Measurements from ENCODE around the gene RGL1.

Gene RGL1

DNA sequence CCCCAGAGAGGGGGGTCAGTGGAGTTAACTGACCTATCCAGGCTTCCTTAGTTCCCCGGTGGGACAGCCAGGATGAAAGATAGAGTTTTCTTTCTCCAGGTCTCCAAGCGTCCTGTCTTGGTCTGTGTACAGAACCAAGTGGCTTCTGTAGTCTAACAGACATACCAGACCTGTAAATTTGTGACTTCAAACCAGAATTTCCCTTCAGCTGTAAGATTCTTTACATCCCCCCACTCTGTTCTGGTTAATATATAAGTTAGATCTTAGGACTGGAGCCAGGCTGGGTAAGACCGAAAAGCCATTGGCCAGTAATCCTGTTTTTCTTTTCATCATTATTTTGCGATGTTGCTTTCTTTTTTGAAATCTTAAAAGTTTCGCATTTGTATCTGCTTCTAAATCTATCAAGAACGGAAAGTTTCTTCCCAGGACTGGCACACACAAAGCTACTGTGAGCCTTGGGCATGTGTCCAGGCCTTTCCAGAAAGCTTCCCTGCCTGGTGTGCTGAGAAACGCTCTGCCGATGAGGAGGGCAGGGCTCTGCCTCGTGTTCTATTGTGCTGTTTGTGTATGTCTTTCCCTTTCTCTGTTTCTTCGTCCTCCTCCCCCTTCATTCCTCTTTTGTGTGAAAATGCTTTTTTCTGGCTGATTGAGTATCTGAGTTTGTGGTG is 72.3 kb downstream of the RGL1 start:
- Histone ChIP-seq H3K9me3 (ENCODE audit: control insufficient read depth, insufficient read depth, low read length) (no peaks in the 10 kb centered on the region), H3K4me1 (ENCODE audit: control insufficient read depth, low read length) (no peaks in the 10 kb centered on the region), H3K27me3 (ENCODE audit: control insufficient read depth, low read length) (no peaks in the 10 kb centered on the region), H3K27ac (ENCODE audit: low read depth, low read length) (no peak overlapping the region), H4K20me1 (ENCODE audit: control insufficient read depth, insufficient read depth, low read depth, low read length) (no peaks in the 10 kb centered on the region), H3K4me3 (ENCODE audit: low read length) (no peak overlapping the region), H3K4me2 (ENCODE audit: low read length) (no peak overlapping the region), H3K36me3 (ENCODE audit: control insufficient read depth, low read length) (no peaks in the 10 kb centered on the region), H3K9me2 (replicated peaks; ENCODE audit: control insufficient read depth, low read length) (no peaks in the 10 kb centered on the region), H3K79me2 (ENCODE audit: control insufficient read depth, low read length) (no peaks in the 10 kb centered on the region), H3F3A (ENCODE audit: control insufficient read depth, insufficient read depth) (no peaks in the 10 kb centered on the region)
- TF ChIP-seq EZH2phosphoT487 (IDR thresholded peaks at IDR 0.05; ENCODE audit: borderline replicate concordance, low read length): no peak
- TF ChIP-seq, protein P1, sequence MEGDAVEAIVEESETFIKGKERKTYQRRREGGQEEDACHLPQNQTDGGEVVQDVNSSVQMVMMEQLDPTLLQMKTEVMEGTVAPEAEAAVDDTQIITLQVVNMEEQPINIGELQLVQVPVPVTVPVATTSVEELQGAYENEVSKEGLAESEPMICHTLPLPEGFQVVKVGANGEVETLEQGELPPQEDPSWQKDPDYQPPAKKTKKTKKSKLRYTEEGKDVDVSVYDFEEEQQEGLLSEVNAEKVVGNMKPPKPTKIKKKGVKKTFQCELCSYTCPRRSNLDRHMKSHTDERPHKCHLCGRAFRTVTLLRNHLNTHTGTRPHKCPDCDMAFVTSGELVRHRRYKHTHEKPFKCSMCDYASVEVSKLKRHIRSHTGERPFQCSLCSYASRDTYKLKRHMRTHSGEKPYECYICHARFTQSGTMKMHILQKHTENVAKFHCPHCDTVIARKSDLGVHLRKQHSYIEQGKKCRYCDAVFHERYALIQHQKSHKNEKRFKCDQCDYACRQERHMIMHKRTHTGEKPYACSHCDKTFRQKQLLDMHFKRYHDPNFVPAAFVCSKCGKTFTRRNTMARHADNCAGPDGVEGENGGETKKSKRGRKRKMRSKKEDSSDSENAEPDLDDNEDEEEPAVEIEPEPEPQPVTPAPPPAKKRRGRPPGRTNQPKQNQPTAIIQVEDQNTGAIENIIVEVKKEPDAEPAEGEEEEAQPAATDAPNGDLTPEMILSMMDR (IDR thresholded peaks at IDR 0.05; ENCODE audit: low read depth, low read length, poor library complexity, severe bottlenecking): no peak

DNA sequence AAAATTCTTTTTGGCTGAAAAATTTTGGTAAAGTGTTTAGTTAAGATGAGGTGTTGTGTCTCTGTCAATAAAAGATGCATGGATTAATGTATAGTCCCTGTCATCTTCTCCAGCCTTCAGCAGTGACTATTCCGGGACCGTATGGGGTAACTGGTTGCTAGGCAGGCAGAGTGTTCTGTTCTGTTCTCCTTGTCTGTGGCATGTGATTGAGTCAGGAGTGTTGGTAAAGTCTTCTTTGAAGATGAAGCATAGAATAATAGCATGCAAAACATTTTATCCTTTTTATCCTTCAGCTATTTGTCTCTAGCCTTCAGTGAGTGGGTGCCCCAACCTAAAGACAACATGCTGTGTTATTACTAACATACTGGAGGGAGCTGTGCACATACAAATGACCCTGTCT is 74.6 kb downstream of the RGL1 start:
- H3K36me3 ChIP-seq (ENCODE audit: control insufficient read depth, low read length): no peaks in the 10 kb centered on the region
- H3K4me2 ChIP-seq (ENCODE audit: low read length): no peak overlapping the region
- no peaks in the 10 kb centered on the region for H3K4me1 ChIP-seq (ENCODE audit: control insufficient read depth, low read length)
- no peaks in the 10 kb centered on the region for H3K79me2 ChIP-seq (ENCODE audit: control insufficient read depth, low read length)
- H4K20me1 ChIP-seq (ENCODE audit: control insufficient read depth, insufficient read depth, low read depth, low read length): no peaks in the 10 kb centered on the region
- H3F3A ChIP-seq (ENCODE audit: control insufficient read depth, insufficient read depth): no peaks in the 10 kb centered on the region
- H3K27ac ChIP-seq (ENCODE audit: low read depth, low read length): no peak overlapping the region
- H3K9me2 ChIP-seq (replicated peaks; ENCODE audit: control insufficient read depth, low read length): no peaks in the 10 kb centered on the region
- H3K9me3 ChIP-seq (ENCODE audit: control insufficient read depth, insufficient read depth, low read length): no peaks in the 10 kb centered on the region
- TF ChIP-seq, protein P1 (IDR thresholded peaks at IDR 0.05; ENCODE audit: low read depth, low read length, poor library complexity, severe bottlenecking): no peak
- no peak for TF ChIP-seq EZH2phosphoT487 (IDR thresholded peaks at IDR 0.05; ENCODE audit: borderline replicate concordance, low read length)
- no peaks in the 10 kb centered on the region for H3K27me3 ChIP-seq (ENCODE audit: control insufficient read depth, low read length)
- no peak overlapping the region for H3K4me3 ChIP-seq (ENCODE audit: low read length)

DNA sequence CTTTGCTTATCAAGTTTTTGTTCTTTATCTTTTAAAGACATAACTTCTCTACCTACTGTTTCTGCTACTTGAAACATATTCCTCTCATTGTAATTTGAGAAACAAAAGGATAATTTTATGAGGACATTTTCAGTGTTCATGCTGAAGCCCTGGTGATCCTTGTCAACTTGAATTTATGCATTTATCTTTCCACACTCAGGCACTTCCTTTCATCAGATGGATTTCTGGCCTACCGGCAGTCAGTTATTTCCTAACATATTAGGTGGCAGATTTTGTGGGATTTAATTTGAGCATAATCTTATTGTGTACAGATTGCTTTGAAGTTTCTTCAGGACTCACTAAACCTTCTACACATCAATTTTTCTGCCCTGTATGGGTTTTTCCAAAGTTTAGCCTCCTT is 75.0 kb downstream of the RGL1 start:
- Histone ChIP-seq H3K4me1 (ENCODE audit: control insufficient read depth, low read length) (no peaks in the 10 kb centered on the region), H3K36me3 (ENCODE audit: control insufficient read depth, low read length) (no peaks in the 10 kb centered on the region), H3K9me2 (replicated peaks; ENCODE audit: control insufficient read depth, low read length) (no peaks in the 10 kb centered on the region), H3K9me3 (ENCODE audit: control insufficient read depth, insufficient read depth, low read length) (no peaks in the 10 kb centered on the region), H3K27ac (ENCODE audit: low read depth, low read length) (no peak overlapping the region), H3K4me3 (ENCODE audit: low read length) (no peak overlapping the region), H3K79me2 (ENCODE audit: control insufficient read depth, low read length) (no peaks in the 10 kb centered on the region), H4K20me1 (ENCODE audit: control insufficient read depth, insufficient read depth, low read depth, low read length) (no peaks in the 10 kb centered on the region), H3F3A (ENCODE audit: control insufficient read depth, insufficient read depth) (no peaks in the 10 kb centered on the region), H3K27me3 (ENCODE audit: control insufficient read depth, low read length) (no peaks in the 10 kb centered on the region), H3K4me2 (ENCODE audit: low read length) (no peak overlapping the region)
- no peak for TF ChIP-seq EZH2phosphoT487 (IDR thresholded peaks at IDR 0.05; ENCODE audit: borderline replicate concordance, low read length)
- TF ChIP-seq, protein P1 (IDR thresholded peaks at IDR 0.05; ENCODE audit: low read depth, low read length, poor library complexity, severe bottlenecking): no peak

Data from DOHH2 (cell line).